Prostate gland (tissue), 2 donors: ENCODE measurements around the gene CCSER2.

Source experiments
- POLR2A ChIP-seq: fragments of 450-650 bp; IDR thresholded peaks from one replicate; pipeline ENCODE4 v1.6.1; 2016; ENCODE audit warnings: antibody characterized with exemption, mild to moderate bottlenecking
- TF ChIP-seq, protein P1 (sequence below), 4 experiments: fragments of 200-600 bp in 2 of 4; fragments of 450-650 bp in 2 of 4; sonication (generic) in 2 of 4; IDR thresholded peaks; 1 replicate in 3 of 4; 2 replicates in 1 of 4; pipeline ENCODE4 v1.5.1; 2016 to 2019; ENCODE audit warnings: antibody characterized with exemption in 4 of 4, mild to moderate bottlenecking in 2 of 4, moderate library complexity in 2 of 4

DNA sequence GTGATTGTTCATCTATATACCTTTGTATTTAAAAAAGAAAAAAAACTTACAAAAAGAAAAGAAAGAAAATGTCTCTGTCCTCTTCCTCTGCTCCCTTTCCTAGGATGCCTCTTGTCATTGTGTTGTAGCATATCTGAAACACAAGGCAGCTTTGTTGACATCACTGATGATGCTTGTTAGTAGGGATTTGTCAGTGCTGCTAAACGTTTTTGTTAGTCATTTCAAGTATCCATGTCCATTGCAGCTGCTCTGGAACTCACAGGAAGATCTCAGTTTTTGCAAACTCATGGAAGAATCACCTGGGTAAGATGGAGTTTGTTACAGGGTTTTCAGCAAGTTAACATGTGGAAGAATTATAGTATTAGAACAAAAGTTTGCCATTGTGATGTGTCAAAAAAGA, 123.6 kb downstream of the CCSER2 start:
- TF ChIP-seq, protein P1, sequence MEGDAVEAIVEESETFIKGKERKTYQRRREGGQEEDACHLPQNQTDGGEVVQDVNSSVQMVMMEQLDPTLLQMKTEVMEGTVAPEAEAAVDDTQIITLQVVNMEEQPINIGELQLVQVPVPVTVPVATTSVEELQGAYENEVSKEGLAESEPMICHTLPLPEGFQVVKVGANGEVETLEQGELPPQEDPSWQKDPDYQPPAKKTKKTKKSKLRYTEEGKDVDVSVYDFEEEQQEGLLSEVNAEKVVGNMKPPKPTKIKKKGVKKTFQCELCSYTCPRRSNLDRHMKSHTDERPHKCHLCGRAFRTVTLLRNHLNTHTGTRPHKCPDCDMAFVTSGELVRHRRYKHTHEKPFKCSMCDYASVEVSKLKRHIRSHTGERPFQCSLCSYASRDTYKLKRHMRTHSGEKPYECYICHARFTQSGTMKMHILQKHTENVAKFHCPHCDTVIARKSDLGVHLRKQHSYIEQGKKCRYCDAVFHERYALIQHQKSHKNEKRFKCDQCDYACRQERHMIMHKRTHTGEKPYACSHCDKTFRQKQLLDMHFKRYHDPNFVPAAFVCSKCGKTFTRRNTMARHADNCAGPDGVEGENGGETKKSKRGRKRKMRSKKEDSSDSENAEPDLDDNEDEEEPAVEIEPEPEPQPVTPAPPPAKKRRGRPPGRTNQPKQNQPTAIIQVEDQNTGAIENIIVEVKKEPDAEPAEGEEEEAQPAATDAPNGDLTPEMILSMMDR (IDR thresholded peaks at IDR 0.05), result no peak
- TF ChIP-seq POLR2A, result no peak
